GM21526 (cell line): ENCODE measurements around the gene MFSD6L.

Source experiments
- ATAC-seq: cut with Tn5 transposase; IDR thresholded peaks from one replicate; pipeline ENCODE4 v1.9.1; 2021; ENCODE audit warnings: moderate library complexity; ENCODE audit not compliant: unreplicated experiment, low FRiP score

MFSD6L gene

GRCh38 chr17:8798846-8799569 lies at the start of gene MFSD6L:
Gene MFSD6L (minus strand): TSS chr17:8799365. CDS start chr17:8799120, 245 bp downstream.
- ATAC-seq: no peak

GRCh38 chr17:8847891-8848290 lies 48.7 kb upstream of the MFSD6L start:
- no peak for ATAC-seq

GRCh38 chr17:8846768-8847211 lies 47.6 kb upstream of the MFSD6L start:
- ATAC-seq: no peak

- ATAC-seq: no peak
These were observed 45.4 kb upstream of the MFSD6L start for GRCh38 chr17:8844229-8845218.

- no peak for ATAC-seq
These were observed 44.2 kb upstream of the MFSD6L start for GRCh38 chr17:8843344-8843743.

- ATAC-seq: no peak
These were observed 42.7 kb upstream of the MFSD6L start for GRCh38 chr17:8841844-8842243.

GRCh38 chr17:8839410-8839935 lies 40.3 kb upstream of the MFSD6L start:
- ATAC-seq: no peak

GRCh38 chr17:8838551-8839095 lies 39.5 kb upstream of the MFSD6L start:
- no peak for ATAC-seq

- no peak for ATAC-seq
These were observed 38.5 kb upstream of the MFSD6L start for GRCh38 chr17:8837563-8838075.

GRCh38 chr17:8836821-8837562 lies 37.8 kb upstream of the MFSD6L start:
- no peak for ATAC-seq

- no peak for ATAC-seq
These were observed 36.6 kb upstream of the MFSD6L start for GRCh38 chr17:8835631-8836364.

GRCh38 chr17:8835106-8835505 lies 35.9 kb upstream of the MFSD6L start:
- no peak for ATAC-seq

GRCh38 chr17:8832711-8833352 lies 33.7 kb upstream of the MFSD6L start:
- ATAC-seq: no peak

GRCh38 chr17:8831234-8831849 lies 32.2 kb upstream of the MFSD6L start:
- no peak for ATAC-seq

GRCh38 chr17:8830141-8830540 lies 31.0 kb upstream of the MFSD6L start:
- ATAC-seq: no peak

- no peak for ATAC-seq
These were observed 30.1 kb upstream of the MFSD6L start for GRCh38 chr17:8829036-8829941.

GRCh38 chr17:8828517-8828875 lies 29.3 kb upstream of the MFSD6L start:
- no peak for ATAC-seq
